ENCODE results near the gene TAF5.
A peak's percentile ranks its signal among the peaks of the same experiment; 100 is the strongest.
"Not testable (repeated sequence)": the region's sequence is repeated elsewhere in the genome, so short reads cannot be mapped to it uniquely, and the experiment has no call there.

Gene TAF5

DNA sequence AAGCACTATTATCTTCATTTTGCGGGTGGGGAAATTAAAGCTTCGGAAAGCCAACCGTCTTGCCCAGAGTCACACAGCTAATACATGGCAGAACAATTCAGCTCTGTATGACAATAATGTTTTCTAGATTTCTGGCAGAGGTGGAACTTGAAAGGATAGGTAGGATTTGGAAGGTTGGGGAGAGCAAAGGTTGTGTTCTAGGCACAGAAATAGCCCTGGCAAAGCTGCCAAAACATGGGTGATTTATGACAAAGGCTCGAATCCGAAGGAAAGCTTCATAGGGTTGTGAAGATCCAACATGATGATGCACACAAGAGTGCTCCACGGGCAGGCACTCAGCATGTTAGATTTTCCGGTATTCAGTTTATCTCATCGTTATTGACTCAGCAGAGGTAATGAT lies 47.8 kb downstream of the TAF5 start:
- no peak for DNase-seq

DNA sequence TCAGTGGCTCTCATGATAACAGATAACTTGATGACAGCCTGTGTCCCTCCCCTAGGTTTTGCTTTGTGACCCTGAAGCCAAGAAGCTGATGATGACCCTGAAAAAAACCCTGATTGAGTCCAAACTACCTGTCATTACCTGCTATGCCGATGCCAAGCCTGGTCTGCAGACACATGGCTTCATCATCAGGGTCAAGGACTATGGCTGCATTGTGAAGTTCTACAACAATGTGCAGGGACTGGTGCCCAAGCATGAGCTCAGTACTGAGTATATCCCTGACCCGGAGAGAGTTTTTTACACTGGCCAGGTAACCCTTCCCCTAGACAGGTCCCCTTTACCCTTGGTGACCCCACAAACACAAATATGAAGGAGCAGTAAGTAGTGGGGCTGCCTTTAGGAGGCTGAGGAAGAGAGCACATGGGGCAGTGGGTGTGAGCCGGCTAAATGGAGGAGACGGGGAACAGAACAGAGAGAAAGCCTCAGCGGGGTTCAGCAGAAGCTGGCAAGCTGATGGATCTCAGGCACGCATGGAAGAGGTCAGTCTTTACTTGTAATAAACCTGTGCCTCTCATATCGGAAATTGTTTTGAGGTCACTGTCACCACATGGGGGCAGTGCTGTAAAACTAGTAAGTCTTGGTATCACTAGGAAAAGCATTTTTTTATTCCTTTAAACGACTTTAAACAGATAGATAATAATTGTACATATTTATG lies 48.8 kb downstream of the TAF5 start:
- peak; percentile 65 for DNase-seq

DNA sequence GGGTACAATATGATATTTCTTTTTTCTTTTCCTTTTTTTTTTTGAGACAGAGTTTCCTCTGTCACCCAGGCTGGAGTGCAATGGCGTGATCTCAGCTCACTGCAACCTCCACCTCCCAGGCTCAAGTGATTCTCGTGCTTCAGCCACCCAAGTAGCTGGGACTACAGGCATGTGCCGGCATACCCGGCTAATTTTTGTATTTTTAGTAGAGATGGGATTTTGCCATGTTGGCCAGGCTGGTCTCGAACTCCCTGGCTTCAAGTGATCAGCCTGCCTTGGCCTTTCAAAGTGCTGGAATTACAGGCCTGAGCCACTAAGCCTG lies 49.3 kb downstream of the TAF5 start:
- not testable (repeated sequence) for DNase-seq

DNA sequence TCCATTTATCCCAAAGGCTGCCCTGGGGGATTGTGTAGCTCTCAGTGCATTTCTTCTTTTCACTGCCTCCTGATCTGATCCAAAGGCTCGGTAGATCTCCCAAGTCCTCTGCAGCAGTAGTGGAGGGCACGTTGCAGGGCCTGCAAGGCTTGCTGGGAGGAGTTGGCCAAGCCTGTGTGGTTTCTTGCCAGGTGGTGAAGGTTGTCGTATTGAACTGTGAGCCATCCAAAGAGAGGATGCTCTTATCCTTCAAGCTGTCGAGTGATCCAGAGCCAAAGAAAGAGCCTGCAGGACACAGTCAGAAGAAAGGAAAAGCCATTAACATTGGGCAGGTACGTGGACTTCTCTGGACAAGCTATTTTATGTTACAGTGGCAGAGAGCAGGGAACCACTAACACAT lies 49.8 kb downstream of the TAF5 start:
- no peak for DNase-seq

DNA sequence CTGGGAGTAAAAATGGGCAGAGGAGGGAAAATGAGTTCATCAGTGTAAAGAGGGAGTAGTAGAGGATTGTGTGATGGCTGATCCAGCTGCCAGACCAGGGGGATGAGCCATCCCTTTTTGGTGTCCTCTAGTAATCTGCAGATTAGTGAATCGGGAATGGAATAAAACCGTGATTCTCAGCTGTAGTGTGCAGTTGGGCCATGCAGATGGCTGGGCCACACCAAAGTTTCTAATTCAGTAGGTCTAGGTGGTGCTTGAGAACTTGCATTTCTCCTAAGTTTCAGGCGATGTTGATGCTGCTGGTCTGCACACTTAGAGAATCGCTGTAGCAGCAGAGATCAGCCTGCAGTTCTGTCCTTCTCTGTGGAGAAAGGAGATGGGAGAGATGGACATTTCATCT lies 51.3 kb downstream of the TAF5 start:
- no peak for DNase-seq

DNA sequence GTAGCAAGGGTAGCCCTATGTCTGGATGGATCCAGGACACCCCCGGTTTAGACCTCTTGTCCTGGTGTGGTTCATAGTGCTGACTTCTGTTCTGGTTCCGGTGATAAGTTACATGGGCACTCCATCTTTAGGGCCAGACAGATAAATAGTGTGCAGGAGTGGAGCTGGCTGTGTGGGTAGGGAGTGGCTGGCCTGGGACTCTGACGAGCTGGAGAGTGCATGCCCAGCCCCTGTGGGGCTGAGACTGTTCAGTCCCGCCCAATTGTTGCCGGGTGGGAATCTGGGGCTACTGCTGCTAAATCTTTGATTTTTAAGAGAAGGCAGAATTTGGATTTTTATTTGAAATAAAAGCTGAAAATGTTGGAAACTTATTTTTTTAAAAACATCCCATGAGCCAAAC lies 56.0 kb downstream of the TAF5 start:
- DNase-seq, result no peak

DNA sequence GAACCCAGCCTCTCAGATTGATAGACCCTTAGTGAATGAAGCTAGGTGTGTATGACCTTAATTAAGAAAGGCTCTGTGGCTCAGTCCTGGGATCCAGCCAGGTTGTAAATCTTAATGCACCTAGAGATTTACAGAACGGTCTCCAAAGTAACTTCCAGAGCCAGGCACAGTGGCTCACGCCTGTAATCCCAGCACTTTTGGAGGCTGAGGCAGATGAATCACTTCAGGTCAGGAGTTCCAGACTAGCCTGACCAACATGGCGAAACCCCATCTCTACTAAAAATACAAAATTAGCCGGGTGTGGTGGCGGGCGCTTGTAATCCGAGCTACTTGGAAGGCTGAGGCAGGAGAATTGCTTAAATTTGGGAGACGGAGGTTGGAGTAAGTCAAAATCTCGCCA lies 60.1 kb downstream of the TAF5 start:
- no peak for DNase-seq

DNA sequence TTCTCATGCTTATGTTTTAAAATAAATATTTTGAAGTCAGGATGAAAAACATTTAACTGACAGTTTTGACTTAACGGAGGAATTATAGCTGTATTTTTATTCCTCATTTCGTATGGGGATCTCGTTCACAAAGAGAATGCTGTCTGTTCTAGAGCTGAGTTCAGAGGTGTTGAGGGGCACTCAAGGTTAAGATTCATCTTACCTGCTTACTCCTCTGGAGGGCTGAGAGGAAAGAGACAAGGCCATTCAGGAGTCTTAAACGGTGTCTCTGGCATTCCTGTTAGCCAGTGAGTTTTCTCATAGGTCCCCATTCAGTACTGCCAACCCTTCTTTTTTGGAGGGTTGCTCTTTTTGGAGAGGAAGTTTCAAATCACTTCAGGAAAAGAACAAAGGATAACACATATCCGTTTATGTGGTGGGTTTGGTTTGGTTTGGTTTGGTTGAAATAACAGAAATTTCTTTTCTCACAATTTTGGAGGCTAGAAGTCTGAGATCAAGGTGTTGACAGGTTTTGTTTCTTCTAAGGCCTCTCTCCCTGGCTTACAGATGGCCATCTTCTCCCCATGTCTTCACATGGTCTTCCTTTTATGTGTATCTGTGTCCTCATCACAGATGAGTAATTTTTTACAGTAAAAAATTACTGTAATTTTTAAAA lies 61.3 kb downstream of the TAF5 start:
- no peak for DNase-seq

DNA sequence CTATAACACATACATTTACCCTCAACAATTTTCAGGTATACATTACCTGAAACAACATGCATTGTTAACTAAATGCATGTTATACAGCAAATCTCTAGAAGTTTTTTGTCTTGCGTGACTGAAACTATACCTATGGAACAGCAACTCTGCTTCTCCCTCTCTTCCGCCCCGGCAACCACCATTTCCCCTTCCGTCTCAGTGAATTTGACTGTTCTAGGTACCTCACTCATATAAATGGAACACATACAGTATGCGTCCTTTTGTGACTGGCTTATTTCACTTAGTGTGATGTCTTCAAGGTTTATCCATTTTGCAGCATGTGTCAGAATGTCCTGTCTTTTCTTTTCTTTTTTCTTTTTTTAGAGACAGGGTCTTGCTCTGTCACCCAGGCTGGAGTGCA lies 61.9 kb downstream of the TAF5 start:
- no peak for DNase-seq

DNA sequence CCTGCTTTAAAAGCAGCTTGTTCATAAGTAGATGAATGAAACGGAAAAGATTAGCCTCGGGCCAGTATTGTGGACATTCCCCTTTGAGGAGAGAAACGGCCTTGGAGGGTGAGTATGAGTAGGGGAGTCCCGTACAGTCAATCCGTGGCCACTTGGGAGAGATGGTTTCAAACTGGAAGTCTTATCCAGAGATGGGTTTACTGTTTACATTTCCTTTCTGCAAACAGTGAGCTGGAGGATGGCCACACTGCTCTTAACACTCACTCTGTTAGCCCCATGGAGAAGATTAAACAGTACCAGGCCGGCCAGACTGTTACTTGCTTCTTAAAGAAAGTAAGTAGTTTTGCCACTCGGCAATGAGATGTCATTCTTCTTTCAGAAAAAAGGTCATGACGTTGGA lies 64.1 kb downstream of the TAF5 start:
- no peak for DNase-seq

DNA sequence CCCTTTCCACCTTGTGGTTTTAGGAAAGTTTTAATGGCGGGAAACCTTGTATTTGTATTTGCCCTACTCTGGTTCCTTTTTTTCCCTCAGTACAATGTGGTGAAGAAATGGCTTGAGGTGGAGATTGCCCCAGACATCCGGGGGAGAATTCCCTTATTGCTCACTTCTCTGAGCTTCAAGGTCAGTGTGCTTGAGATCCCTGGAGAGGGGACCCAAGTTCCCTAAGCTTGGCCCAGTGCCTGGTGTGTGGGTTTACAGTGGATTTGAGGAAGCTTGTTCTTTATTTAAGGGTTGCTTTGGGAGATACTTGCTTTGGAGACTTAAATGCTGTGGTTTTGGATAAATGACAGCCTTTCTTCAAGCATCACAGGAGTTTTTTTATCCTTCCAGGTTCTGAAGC lies 66.1 kb downstream of the TAF5 start:
- DNase-seq, result no peak

Data from femur (tissue), 1 donor.